AG10803 (cell line): Measurements from ENCODE around the gene SLC25A13.

ENCODE experiments used
- DNase-seq: peaks from one replicate; pipeline ENCODE4 v3.0.0; 2010; ENCODE audit warnings: low read depth
- H3K4me3 ChIP-seq: 2 replicates; pipeline ENCODE4 v1.5.1; 2011; ENCODE audit warnings: mild to moderate bottlenecking, low read length, control low read depth
- TF ChIP-seq, protein P1 (sequence below): conservative IDR thresholded peaks from 2 replicates; pipeline ENCODE4 v1.5.1; 2011; ENCODE audit warnings: mild to moderate bottlenecking, low read length, control low read depth, inconsistent platforms

SLC25A13 gene

DNA sequence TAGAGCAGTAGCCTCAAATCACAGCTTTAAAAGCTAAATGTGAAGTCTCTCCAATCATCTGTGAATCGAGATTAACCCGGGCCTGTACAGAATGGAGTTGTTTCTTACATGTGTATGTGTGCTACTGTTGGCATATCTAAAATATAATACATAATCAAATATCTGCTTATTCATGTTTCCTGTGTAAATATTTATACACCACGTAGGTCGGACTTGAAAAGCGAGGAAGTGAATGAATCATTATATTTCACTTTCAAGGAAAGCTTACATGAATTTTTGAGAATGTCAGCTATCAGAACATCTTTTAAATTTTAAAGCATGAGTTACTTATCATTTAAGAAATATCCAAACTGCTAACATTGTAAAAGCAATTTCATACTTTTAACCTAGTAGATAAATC is 233.3 kb downstream of the SLC25A13 start:
- no peak overlapping the region for H3K4me3 ChIP-seq
- no peak for DNase-seq
- TF ChIP-seq, protein P1, sequence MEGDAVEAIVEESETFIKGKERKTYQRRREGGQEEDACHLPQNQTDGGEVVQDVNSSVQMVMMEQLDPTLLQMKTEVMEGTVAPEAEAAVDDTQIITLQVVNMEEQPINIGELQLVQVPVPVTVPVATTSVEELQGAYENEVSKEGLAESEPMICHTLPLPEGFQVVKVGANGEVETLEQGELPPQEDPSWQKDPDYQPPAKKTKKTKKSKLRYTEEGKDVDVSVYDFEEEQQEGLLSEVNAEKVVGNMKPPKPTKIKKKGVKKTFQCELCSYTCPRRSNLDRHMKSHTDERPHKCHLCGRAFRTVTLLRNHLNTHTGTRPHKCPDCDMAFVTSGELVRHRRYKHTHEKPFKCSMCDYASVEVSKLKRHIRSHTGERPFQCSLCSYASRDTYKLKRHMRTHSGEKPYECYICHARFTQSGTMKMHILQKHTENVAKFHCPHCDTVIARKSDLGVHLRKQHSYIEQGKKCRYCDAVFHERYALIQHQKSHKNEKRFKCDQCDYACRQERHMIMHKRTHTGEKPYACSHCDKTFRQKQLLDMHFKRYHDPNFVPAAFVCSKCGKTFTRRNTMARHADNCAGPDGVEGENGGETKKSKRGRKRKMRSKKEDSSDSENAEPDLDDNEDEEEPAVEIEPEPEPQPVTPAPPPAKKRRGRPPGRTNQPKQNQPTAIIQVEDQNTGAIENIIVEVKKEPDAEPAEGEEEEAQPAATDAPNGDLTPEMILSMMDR, result no peak

DNA sequence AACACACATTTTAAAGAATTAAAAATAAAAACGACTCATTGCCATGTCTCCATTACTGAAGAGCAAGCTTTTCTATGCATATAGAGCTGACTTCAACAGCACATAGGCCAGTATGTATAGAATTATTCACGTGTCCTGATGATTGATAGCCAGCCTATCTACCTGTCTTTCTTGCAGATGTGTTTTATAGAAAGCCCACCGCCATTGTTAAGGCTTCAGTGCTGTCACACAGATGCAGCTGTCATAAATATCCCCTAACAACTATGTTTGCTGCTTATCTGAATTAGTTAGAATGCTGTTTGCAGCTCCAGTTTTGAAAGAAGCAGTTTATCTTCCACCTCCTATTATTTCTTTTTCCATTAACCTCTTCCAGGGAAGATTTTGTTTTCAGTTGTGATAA is 235.9 kb downstream of the SLC25A13 start:
- no peak for DNase-seq
- TF ChIP-seq, protein P1, result no peak
- no peak overlapping the region for H3K4me3 ChIP-seq

DNA sequence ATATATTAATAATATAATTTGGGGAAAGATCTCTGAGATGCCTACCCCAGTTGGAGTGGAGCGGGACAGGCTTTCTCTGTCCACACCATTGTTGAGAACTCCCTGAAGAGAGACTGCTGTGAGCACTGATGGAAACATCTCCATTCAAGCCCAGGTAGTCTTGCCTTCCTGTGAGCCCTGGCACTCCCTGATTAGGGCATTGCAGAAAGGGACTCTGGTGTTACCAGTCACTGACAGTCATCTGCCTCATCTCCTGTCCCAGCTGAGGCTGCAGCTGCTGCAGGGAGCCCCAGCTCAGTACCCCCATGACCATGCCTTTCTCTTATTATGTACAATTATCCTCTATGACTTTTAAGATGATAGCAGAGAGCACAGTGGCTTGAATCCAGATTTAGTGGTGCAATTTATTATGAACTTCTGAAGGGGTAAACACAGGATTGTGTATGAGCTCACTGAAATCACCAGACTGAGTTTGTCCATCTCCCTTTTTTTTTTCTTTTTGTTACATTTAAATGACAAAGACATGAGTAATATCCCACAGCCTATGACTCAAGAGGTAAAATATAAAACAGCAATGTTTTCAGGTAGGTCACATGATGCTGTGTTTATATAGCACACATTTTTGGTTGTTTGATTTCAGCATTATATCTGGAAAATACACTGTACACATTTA is 236.9 kb downstream of the SLC25A13 start:
- TF ChIP-seq, protein P1, result no peak
- peak; percentile 32 for DNase-seq

DNA sequence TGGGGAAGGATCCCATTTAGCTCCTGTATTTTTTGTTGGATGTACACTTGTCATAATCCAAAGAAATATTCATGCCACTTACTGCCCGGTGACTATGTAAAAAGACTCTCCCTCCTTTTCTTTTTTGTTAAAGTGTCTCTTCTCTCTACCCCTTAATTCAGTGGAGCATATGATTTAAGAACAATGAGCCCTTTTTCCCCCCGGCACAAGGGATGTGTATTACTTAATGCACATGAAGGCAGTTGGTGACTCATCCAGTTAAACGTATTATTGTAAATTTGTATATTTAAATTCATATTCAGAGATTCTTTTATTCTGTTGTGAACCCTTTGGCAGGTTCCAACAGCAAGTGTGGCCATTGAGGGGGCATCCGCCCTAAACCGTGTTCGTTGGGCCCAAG is 241.9 kb downstream of the SLC25A13 start:
- TF ChIP-seq, protein P1, result no peak
- no peak for DNase-seq
- H3K4me3 ChIP-seq, result no peak overlapping the region

More for the DNA sequence above, 236.9 kb downstream of the SLC25A13 start:
- no peak overlapping the region for H3K4me3 ChIP-seq

DNA sequence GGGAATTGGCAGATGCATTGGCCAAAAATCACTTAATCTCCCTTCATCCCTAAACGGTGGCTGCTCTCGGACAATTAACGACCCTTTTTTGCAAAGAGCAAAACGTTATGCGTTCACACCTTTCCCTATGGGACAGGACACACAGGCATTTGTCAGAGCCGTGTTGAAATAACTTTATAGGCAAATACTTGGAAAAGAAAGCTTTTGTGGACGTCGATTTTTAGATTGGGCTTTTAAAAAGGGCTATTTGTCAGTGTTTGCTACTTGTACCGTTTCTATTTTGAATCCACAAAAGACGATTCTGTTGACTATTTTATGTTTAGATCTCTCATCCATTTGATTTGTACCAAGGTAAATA is 245.6 kb downstream of the SLC25A13 start:
- peak overlapping the region; percentile 63 for H3K4me3 ChIP-seq
- TF ChIP-seq, protein P1, result no peak
- no peak for DNase-seq

DNA sequence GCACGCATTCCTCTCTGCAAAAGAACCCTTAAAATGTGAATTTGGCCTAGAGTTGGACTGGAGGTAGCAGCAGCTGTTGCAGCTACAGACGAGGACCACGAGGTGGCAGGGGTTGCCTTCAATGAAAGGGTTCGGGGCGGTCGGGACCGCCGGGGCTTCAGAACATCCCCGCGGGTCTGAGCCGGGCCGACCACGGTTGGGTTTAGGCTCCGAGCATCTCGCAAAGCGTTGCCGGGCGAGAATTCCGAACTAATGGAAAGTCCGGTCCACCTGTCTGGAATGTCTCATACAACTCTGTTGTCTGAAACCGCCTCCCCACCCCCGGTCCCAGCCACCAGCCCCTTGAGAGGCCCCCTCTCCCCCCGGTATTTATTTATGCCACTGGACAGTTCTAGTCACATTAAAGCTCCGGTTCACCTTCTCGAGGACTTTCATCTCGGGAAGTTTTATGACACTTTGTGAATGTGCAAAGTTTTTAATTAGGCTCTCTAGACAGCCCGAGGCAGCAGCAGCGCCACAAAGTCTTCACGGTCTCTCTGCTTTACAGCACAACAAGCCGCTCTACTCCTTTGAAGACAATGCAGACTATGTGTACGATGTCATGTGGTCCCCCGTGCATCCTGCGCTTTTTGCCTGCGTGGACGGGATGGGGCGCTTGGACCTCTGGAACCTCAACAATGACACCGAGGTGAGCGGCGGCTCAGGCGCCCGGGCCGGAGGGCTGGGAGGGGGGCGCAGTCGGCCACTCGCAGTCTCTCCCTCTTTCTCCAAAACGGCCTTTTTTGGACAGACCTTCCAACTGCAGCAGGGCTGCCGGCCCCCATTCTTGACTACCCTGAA is 246.2 kb downstream of the SLC25A13 start:
- TF ChIP-seq, protein P1, result peak; percentile 93
- peak; percentile 57 for DNase-seq
- peak overlapping the region; percentile 63 for H3K4me3 ChIP-seq

DNA sequence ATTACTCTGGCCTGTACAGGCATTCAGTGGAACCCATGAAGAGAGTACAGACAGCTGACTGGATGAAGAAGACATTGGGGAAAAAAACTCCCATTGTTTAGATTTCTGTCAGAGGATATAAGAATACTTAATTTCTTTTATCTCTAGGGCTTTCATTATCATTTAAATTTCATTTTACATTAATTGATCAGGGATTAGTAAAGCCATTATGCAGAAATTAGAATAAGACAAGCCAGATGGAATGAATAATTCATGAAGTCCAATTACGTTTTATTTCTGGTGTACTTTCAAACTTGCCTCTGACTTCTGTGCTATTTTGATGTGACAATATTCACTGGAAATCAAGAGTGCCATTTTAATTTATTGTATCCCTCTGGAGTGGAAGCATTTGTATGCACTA is 247.0 kb downstream of the SLC25A13 start:
- no peak for DNase-seq

More for the DNA sequence above, 247.0 kb downstream of the SLC25A13 start:
- TF ChIP-seq, protein P1, result no peak
- no peak overlapping the region for H3K4me3 ChIP-seq
